Iris pigment epithelial cell (primary cell): Measurements from ENCODE around the gene PVR.
"Not testable (repeated sequence)": the region's sequence is repeated elsewhere in the genome, so short reads cannot be mapped to it uniquely, and the experiment has no call there.

Experiments used
- DNase-seq: peaks from one replicate; pipeline ENCODE4 v3.0.0-alpha.2; 2011; ENCODE audit warnings: low read depth

Gene PVR

GRCh38 chr19:44700547-44700946, 56.8 kb downstream of the PVR start:
- no peak for DNase-seq

- DNase-seq, result no peak
Observed at GRCh38 chr19:44701228-44701627, 57.5 kb downstream of the PVR start.

- DNase-seq, result no peak
Observed at GRCh38 chr19:44702551-44703176, 59.0 kb downstream of the PVR start.

GRCh38 chr19:44703336-44704078, 59.8 kb downstream of the PVR start:
- DNase-seq, result no peak

- DNase-seq, result no peak
Observed at GRCh38 chr19:44704982-44705381, 61.3 kb downstream of the PVR start.

GRCh38 chr19:44705502-44706010, 61.8 kb downstream of the PVR start:
- no peak for DNase-seq

- DNase-seq, result no peak
Observed at GRCh38 chr19:44706506-44707236, 63.0 kb downstream of the PVR start.

GRCh38 chr19:44707794-44708193, 64.1 kb downstream of the PVR start:
- no peak for DNase-seq

GRCh38 chr19:44708940-44709339, 65.2 kb downstream of the PVR start:
- no peak for DNase-seq

- not testable (repeated sequence) for DNase-seq
Observed at GRCh38 chr19:44709434-44710266, 65.9 kb downstream of the PVR start.

GRCh38 chr19:44710483-44710882, 66.8 kb downstream of the PVR start:
- DNase-seq, result no peak

- DNase-seq, result no peak
Observed at GRCh38 chr19:44712864-44713515, 69.3 kb downstream of the PVR start.
